Mucosa of descending colon (tissue), 3 donors: ENCODE data around the gene MVD. TPM values are rescaled to one million over a fixed set of nuclear protein-coding genes. Genes with fewer than 3 reads are reported as not detected.

Source experiments
- ATAC-seq: fragments of 200-7000 bp; cut with Tn5 transposase; one replicate; pipeline ENCODE4 v1.9.1; 2020; ENCODE audit warnings: mild to moderate bottlenecking, moderate library complexity
- DNase-seq, 3 donors: peaks; one replicate each; pipeline ENCODE4 v3.0.0-alpha.2; 2020
- H3K36me3 ChIP-seq: fragments of 200-600 bp; one replicate; pipeline ENCODE4 v1.8.0; 2021; ENCODE audit warnings: low read depth, mild to moderate bottlenecking
- H3K4me1 ChIP-seq: fragments of 200-600 bp; one replicate; pipeline ENCODE4 v1.8.0; 2021; ENCODE audit warnings: low read depth, mild to moderate bottlenecking
- H3K4me3 ChIP-seq: fragments of 200-600 bp; one replicate; pipeline ENCODE4 v1.8.0; 2021; ENCODE audit warnings: mild to moderate bottlenecking
- H3K9me3 ChIP-seq: fragments of 200-600 bp; one replicate; pipeline ENCODE4 v1.8.0; 2021; ENCODE audit warnings: mild to moderate bottlenecking
- CTCF ChIP-seq: fragments of 200-600 bp; IDR thresholded peaks from one replicate; pipeline ENCODE4 v1.8.0; 2022; ENCODE audit warnings: antibody characterized with exemption, mild to moderate bottlenecking
- intact Hi-C, 2 donors: fragments of 100-400 bp; cut with DNase I in 1 of 2; cut with micrococcal nuclease in 1 of 2; formaldehyde crosslinking; loops; one replicate each; pipeline versions ENCODE4 v1.11.0 to v1.11.1; 2022; cut with DNase I, micrococcal nuclease
- total RNA-seq, 3 donors: library from RNA; stranded (reverse); fragmentation: NEBNext Ultra II Directional in 2 of 3; extraction: Animal tissue kit (Norgen Biotek cat#: 25700) in 2 of 3; gene quantifications; one replicate each; pipeline versions ENCODE4 v1.2.1 to v1.2.4, GENCODE V29; 2021 to 2023
- donor health status: DM: no; HTN: no; CAD: no; lungs with moderate emphysema.
- donor health status: DM: no; HTN: no; CAD: no.
- donor health status: DM: no; HTN: yes; CAD: no.

MVD gene
- total RNA-seq, 3 donors from 2014 or later = 42.7 to 89.5 (median 72.5) TPM

GRCh38 chr16:88702371-88703210 lies 39.7 kb upstream of the MVD start:
- Histone ChIP-seq H3K4me1 (peaks cover 26% of the 10 kb centered on the region), H3K4me3 (no peak overlapping the region)

GRCh38 chr16:88701581-88702370 lies 38.9 kb upstream of the MVD start:
- Histone ChIP-seq H3K4me3 (no peak overlapping the region), H3K36me3 (no peaks in the 10 kb centered on the region), H3K4me1 (peaks cover 18% of the 10 kb centered on the region), H3K9me3 (no peaks in the 10 kb centered on the region)
- DNase-seq = no peak
- intact Hi-C loops = no loop called here
- no peak for TF ChIP-seq CTCF
- no peak for ATAC-seq

More at GRCh38 chr16:88702371-88703210, 39.7 kb upstream of the MVD start:
- intact Hi-C loops = no loop called here
- DNase-seq (peak in 1 of 3 donors; percentile 35), ATAC-seq (no peak)
- H3K36me3 ChIP-seq = no peaks in the 10 kb centered on the region
- TF ChIP-seq CTCF = no peak
- H3K9me3 ChIP-seq = no peaks in the 10 kb centered on the region

GRCh38 chr16:88700636-88701482 lies 38.0 kb upstream of the MVD start:
- intact Hi-C loops = no loop called here
- Histone ChIP-seq H3K4me3 (no peak overlapping the region), H3K36me3 (no peaks in the 10 kb centered on the region), H3K4me1 (peaks cover 16% of the 10 kb centered on the region), H3K9me3 (no peaks in the 10 kb centered on the region)
- ATAC-seq (peak; percentile 78), DNase-seq (peak; percentile 88 to 98 (median 88))
- TF ChIP-seq CTCF = no peak

- no peak overlapping the region for H3K4me3 ChIP-seq
- no peaks in the 10 kb centered on the region for H3K36me3 ChIP-seq
Measured at GRCh38 chr16:88700322-88700635, 37.4 kb upstream of the MVD start.

More at GRCh38 chr16:88700322-88700635, 37.4 kb upstream of the MVD start:
- intact Hi-C loops = no loop called here
- Histone ChIP-seq H3K9me3 (no peaks in the 10 kb centered on the region), H3K4me1 (peaks cover 12% of the 10 kb centered on the region)
- ATAC-seq (no peak), DNase-seq (no peak)
- no peak for TF ChIP-seq CTCF
